Measurements from ENCODE around the gene ATL1. TPM values are rescaled to one million over a fixed set of nuclear protein-coding genes. Genes with fewer than 3 reads are reported as not detected.

The ATL1 gene
- total and polyA plus RNA-seq, 2 of the 4 experiments (the other 2 are of a cell fraction), result 6.0 to 12.2 TPM

- Histone ChIP-seq H3K4me1 (ENCODE audit: control insufficient read depth, insufficient read depth, low read length) (peaks cover 1% of the 10 kb centered on the region; the same call in 1 of the 2 replicates), H2BK20ac (ENCODE audit: low read depth, low read length) (no peak overlapping the region), H3K4ac (ENCODE audit: low read depth, low read length) (no peak overlapping the region), H3K14ac (replicated peaks; ENCODE audit: low read depth, low read length) (no peak overlapping the region), H3K4me2 (ENCODE audit: low read depth, low read length) (no peak overlapping the region), H3K18ac (ENCODE audit: low read depth, low read length) (no peak overlapping the region), H4K8ac (ENCODE audit: low read depth in 2 of 2, low read length in 2 of 2) (no peak overlapping the region), H2AFZ (replicated peaks; ENCODE audit: low read length, poor library complexity) (no peak overlapping the region), H2AK5ac (ENCODE audit: low read depth, low read length) (no peak overlapping the region), H3K9me3 (ENCODE audit: control insufficient read depth, insufficient read depth, low read length) (no peaks in the 10 kb centered on the region), H2BK5ac (ENCODE audit: low read depth, low read length, poor library complexity, severe bottlenecking) (no peak overlapping the region), H2BK15ac (ENCODE audit: low read depth, low read length) (no peak overlapping the region), H3K36me3 (ENCODE audit: control insufficient read depth, insufficient read depth, low read length) (no peaks in the 10 kb centered on the region), H3K56ac (ENCODE audit: extremely low read depth, insufficient read depth, low read length) (no peak overlapping the region), H4K20me1 (ENCODE audit: insufficient read depth, low read length) (no peaks in the 10 kb centered on the region), H3K23ac (ENCODE audit: low read depth, low read length) (no peak overlapping the region), H3K9ac (ENCODE audit: low read depth, low read length) (no peak overlapping the region), H4K91ac (ENCODE audit: insufficient read depth, low read depth, low read length) (no peak overlapping the region), H3K27me3 (ENCODE audit: control insufficient read depth, insufficient read depth, low read length) (no peaks in the 10 kb centered on the region), H3K9me1 (ENCODE audit: insufficient read depth, low read length) (no peaks in the 10 kb centered on the region), H4K5ac (ENCODE audit: low read depth, low read length) (no peak overlapping the region), H3K4me3 (ENCODE audit: insufficient read depth, low read depth, low read length) (no peak overlapping the region), H2AK9ac (replicated peaks; ENCODE audit: low read depth, low read length, poor library complexity) (no peak overlapping the region), H3K79me1 (ENCODE audit: low read depth in 1 of 2, low read length in 2 of 2) (no peaks in the 10 kb centered on the region), H3K27ac (ENCODE audit: insufficient read depth, low read length) (no peak overlapping the region), H2BK120ac (ENCODE audit: low read depth, low read length) (no peak overlapping the region)
- dilution Hi-C loops (cut with HindIII; ENCODE audit: low sequenced_read_pairs, unreplicated experiment) (no loop called here), intact Hi-C loops (cut with micrococcal nuclease) (loop anchor here (2.0 kb wide), 1 partner anchor 259 kb away; no protein-coding TSS in a partner anchor), in situ Hi-C loops (cut with MboI; ENCODE audit: low sequenced_read_pairs) (no loop called here)
- BruUV-seq (replicated peaks), result no TSS peak
- ATAC-seq (ENCODE audit: low read depth) (no peak), DNase-seq (no peak)
- ChIA-PET POLR2A (ENCODE audit: unreplicated experiment) (no interaction called here), CTCF (interaction anchor here (1.8 to 2.0 kb wide), 3 partner anchors 113 to 176 kb away, joined by 8 to 14 read pairs (median 13); no protein-coding TSS in a partner anchor)
- TF ChIP-seq, protein P1, sequence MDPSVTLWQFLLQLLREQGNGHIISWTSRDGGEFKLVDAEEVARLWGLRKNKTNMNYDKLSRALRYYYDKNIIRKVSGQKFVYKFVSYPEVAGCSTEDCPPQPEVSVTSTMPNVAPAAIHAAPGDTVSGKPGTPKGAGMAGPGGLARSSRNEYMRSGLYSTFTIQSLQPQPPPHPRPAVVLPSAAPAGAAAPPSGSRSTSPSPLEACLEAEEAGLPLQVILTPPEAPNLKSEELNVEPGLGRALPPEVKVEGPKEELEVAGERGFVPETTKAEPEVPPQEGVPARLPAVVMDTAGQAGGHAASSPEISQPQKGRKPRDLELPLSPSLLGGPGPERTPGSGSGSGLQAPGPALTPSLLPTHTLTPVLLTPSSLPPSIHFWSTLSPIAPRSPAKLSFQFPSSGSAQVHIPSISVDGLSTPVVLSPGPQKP (IDR thresholded peaks at IDR 0.05; ENCODE audit: borderline replicate concordance, low read depth, low read length), result no peak
- TF ChIP-seq USF2 (IDR thresholded peaks at IDR 0.05; ENCODE audit: low read depth, low read length), result no peak
- TF ChIP-seq CEBPB (IDR thresholded peaks at IDR 0.05; ENCODE audit: low read depth, low read length), result no peak
- TF ChIP-seq MXI1 (IDR thresholded peaks at IDR 0.05; ENCODE audit: borderline replicate concordance, low read depth, low read length), result no peak
- TF ChIP-seq POLR2A (IDR thresholded peaks at IDR 0.05; ENCODE audit: low read depth, low read length), result no peak
- TF ChIP-seq CHD1 (IDR thresholded peaks at IDR 0.05; ENCODE audit: low read depth, low read length), result no peak
- no peak for TF ChIP-seq SMC3 (IDR thresholded peaks at IDR 0.05; ENCODE audit: low read depth, low read length)
- no peak for TF ChIP-seq BHLHE40 (IDR thresholded peaks at IDR 0.05; ENCODE audit: low read depth, low read length)
- TF ChIP-seq MAZ (IDR thresholded peaks at IDR 0.05; ENCODE audit: borderline replicate concordance, low read depth, low read length), result no peak
- no peak for TF ChIP-seq RFX5 (IDR thresholded peaks at IDR 0.05; ENCODE audit: low read depth, low read length)
- no peak for TF ChIP-seq RCOR1 (IDR thresholded peaks at IDR 0.05; ENCODE audit: insufficient replicate concordance, low read length)
- no peak for TF ChIP-seq FOS (IDR thresholded peaks at IDR 0.05; ENCODE audit: low read depth, low read length)
- no peak for TF ChIP-seq CTCF (conservative IDR thresholded peaks at IDR 0.05; ENCODE audit: low read depth, low read length)
- no peak for TF ChIP-seq MAFK (IDR thresholded peaks at IDR 0.05; ENCODE audit: low read depth, low read length)
- no peak for TF ChIP-seq NFE2L2 (IDR thresholded peaks at IDR 0.05; ENCODE audit: low read depth, low read length)
- TF ChIP-seq RAD21 (IDR thresholded peaks at IDR 0.05; ENCODE audit: low read length), result no peak
- no CpG with 5 or more reads among the region's 2 CpGs for WGBS, 2 experiments (ENCODE audit: extremely low coverage in 2 of 2, insufficient read length in 1 of 2)
Observed at GRCh38 chr14:50601394-50601793, 41.4 kb downstream of the ATL1 start.

All from IMR-90 (cell line).